GM19193 (cell line): ENCODE data around the gene CHN2.

Source experiments
- POLR2A ChIP-seq: IDR thresholded peaks from 4 replicates; pipeline ENCODE4 v1.6.1; 2011; ENCODE audit not compliant: insufficient read depth, insufficient read length; ENCODE audit errors: extremely low read depth

The CHN2 gene

GRCh38 chr7:29523728-29524127 lies 329.2 kb downstream of the CHN2 start:
- no peak for TF ChIP-seq POLR2A

DNA sequence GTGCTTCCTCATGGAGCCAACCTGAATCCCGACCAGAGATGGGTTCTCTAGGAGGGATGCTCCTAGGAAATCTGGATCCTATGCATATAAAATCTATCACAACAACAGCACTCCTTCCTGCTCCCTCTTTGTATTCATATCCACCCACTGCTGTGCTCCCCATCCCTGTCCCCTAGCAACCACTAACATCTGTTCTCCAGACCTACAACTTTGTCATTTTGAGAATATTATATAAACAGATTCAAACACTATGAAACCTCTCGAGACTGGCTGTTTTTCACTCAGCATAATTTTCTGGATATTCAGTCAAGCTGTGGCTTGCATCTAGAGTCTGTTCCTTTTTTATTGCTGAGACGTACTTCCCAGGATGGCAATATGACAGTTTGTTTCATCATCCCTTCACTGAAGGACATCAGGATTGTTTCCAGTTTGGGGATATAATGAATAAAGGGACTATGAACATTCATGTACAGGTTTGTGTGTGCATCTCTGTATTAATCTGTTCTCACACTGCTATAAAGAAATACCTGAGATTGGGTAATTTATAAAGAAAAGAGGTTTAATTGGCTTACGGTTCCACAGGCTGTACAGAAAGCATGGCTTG lies 333.0 kb downstream of the CHN2 start:
- TF ChIP-seq POLR2A = no peak
